A549 (cell line): ENCODE data around the gene ANO9.

ENCODE experiments used
- EP300 ChIP-seq, 2 experiments: fragments of >200 bp; sonication (Bioruptor Twin); formaldehyde crosslinking; IDR thresholded peaks; 2 replicates in 1 of 2; 3 replicates in 1 of 2; pipeline ENCODE4 v1.6.1; 2016 to 2017
- POLR2A ChIP-seq: IDR thresholded peaks from 2 replicates; pipeline ENCODE4 v1.6.1; 2012; ENCODE audit warnings: mild to moderate bottlenecking, low read length
- TF ChIP-seq, protein P1 (sequence below): fragments of >200 bp; sonication (Bioruptor Twin); formaldehyde crosslinking; IDR thresholded peaks from 3 replicates; pipeline ENCODE4 v1.5.1; 2016

DNA sequence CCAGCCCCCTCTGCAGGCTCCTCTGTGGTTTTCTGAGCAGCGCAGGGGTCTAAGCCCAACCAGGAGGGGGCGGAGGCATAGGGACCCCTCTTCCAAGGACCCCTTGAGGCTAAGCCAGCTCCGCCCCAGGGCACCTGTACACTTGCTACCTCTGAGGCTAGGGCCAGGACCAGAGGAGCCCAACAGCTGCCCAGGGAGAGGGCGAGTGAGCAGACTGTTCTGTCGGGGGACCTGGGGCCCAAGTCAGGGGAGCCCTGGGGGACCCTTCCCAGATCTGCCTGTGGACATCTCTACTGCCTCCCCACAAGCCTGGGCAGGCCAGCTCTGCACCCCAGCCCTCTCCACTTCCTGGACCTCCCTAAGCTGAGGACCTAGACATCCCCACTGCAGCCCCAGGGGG is 70.8 kb downstream of the ANO9 start:
- TF ChIP-seq, protein P1, sequence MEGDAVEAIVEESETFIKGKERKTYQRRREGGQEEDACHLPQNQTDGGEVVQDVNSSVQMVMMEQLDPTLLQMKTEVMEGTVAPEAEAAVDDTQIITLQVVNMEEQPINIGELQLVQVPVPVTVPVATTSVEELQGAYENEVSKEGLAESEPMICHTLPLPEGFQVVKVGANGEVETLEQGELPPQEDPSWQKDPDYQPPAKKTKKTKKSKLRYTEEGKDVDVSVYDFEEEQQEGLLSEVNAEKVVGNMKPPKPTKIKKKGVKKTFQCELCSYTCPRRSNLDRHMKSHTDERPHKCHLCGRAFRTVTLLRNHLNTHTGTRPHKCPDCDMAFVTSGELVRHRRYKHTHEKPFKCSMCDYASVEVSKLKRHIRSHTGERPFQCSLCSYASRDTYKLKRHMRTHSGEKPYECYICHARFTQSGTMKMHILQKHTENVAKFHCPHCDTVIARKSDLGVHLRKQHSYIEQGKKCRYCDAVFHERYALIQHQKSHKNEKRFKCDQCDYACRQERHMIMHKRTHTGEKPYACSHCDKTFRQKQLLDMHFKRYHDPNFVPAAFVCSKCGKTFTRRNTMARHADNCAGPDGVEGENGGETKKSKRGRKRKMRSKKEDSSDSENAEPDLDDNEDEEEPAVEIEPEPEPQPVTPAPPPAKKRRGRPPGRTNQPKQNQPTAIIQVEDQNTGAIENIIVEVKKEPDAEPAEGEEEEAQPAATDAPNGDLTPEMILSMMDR: no peak
- TF ChIP-seq POLR2A (no peak), EP300 (IDR thresholded peaks at IDR 0.05) (no peak)
